ENCODE measurements around the gene UPK2. TPM values are rescaled to one million over a fixed set of nuclear protein-coding genes. Genes with fewer than 3 reads are reported as not detected.
"Not testable (repeated sequence)": the region's sequence is repeated elsewhere in the genome, so short reads cannot be mapped to it uniquely, and the experiment has no call there.

The UPK2 gene
- polyA plus RNA-seq, 4 donors, result 0.04 TPM; not detected in 3

- FAIRE-seq (no peak), DNase-seq (no peak)
- Histone ChIP-seq H3K9me3 (ENCODE audit: control insufficient read depth in 2 of 2, insufficient read depth in 1 of 2, low read depth in 1 of 2, low read length in 1 of 2) (no peaks in the 10 kb centered on the region), H3K36me3 (ENCODE audit: control insufficient read depth in 3 of 3, insufficient read depth in 2 of 3, low read depth in 1 of 3, low read length in 3 of 3) (no peaks in the 10 kb centered on the region), H3K27ac (ENCODE audit: low read depth in 1 of 3, low read length in 2 of 3) (no peak overlapping the region), H3K4me1 (ENCODE audit: control insufficient read depth in 3 of 3, insufficient read depth in 2 of 3, low read depth in 1 of 3, low read length in 2 of 3) (no peaks in the 10 kb centered on the region), H3K4me3 (ENCODE audit: low read depth in 1 of 3, low read length in 3 of 3) (no peak overlapping the region), H3K27me3 (ENCODE audit: control insufficient read depth in 3 of 3, insufficient read depth in 3 of 3, low read length in 3 of 3) (peaks cover 0 to 4% (median 0%) of the 10 kb centered on the region in 3 donors)
- 6 to 21% (median 13%) methylated on average over 2 of the region's 2 CpGs for WGBS, 3 donors
These were observed 9.0 kb upstream of the UPK2 start for GRCh38 chr11:118947091-118947490.

- Histone ChIP-seq H3K27me3 (ENCODE audit: control insufficient read depth in 3 of 3, insufficient read depth in 3 of 3, low read length in 3 of 3) (peaks cover 0 to 9% (median 0%) of the 10 kb centered on the region in 3 donors), H3K4me3 (ENCODE audit: low read depth in 1 of 3, low read length in 3 of 3) (no peak overlapping the region), H3K4me1 (ENCODE audit: control insufficient read depth in 3 of 3, insufficient read depth in 2 of 3, low read depth in 1 of 3, low read length in 2 of 3) (no peaks in the 10 kb centered on the region), H3K27ac (ENCODE audit: low read depth in 1 of 3, low read length in 2 of 3) (no peak overlapping the region), H3K9me3 (ENCODE audit: control insufficient read depth in 2 of 2, insufficient read depth in 1 of 2, low read depth in 1 of 2, low read length in 1 of 2) (no peaks in the 10 kb centered on the region), H3K36me3 (ENCODE audit: control insufficient read depth in 3 of 3, insufficient read depth in 2 of 3, low read depth in 1 of 3, low read length in 3 of 3) (no peaks in the 10 kb centered on the region)
- WGBS, 3 donors, result 63 to 73% (median 70%) methylated on average over 3 of the region's 3 CpGs
- FAIRE-seq (no peak), DNase-seq (no peak)
These were observed 8.1 kb upstream of the UPK2 start for GRCh38 chr11:118948000-118948399.

- FAIRE-seq (no peak), DNase-seq (no peak)
- peaks cover 0 to 14% (median 2%) of the 10 kb centered on the region in 3 donors for H3K27me3 ChIP-seq (ENCODE audit: control insufficient read depth in 3 of 3, insufficient read depth in 3 of 3, low read length in 3 of 3)
- no peaks in the 10 kb centered on the region for H3K9me3 ChIP-seq (ENCODE audit: control insufficient read depth in 2 of 2, insufficient read depth in 1 of 2, low read depth in 1 of 2, low read length in 1 of 2)
- WGBS, 3 donors, result 37 to 42% (median 41%) methylated on average over 6 of the region's 6 CpGs
- no peak overlapping the region for H3K27ac ChIP-seq (ENCODE audit: low read depth in 1 of 3, low read length in 2 of 3)
- H3K36me3 ChIP-seq (ENCODE audit: control insufficient read depth in 3 of 3, insufficient read depth in 2 of 3, low read depth in 1 of 3, low read length in 3 of 3), result no peaks in the 10 kb centered on the region
- no peak overlapping the region for H3K4me3 ChIP-seq (ENCODE audit: low read depth in 1 of 3, low read length in 3 of 3)
- H3K4me1 ChIP-seq (ENCODE audit: control insufficient read depth in 3 of 3, insufficient read depth in 2 of 3, low read depth in 1 of 3, low read length in 2 of 3), result no peaks in the 10 kb centered on the region
These were observed 2.8 kb upstream of the UPK2 start for GRCh38 chr11:118953265-118953664.

- peaks cover 0 to 14% (median 2%) of the 10 kb centered on the region in 3 donors for H3K27me3 ChIP-seq (ENCODE audit: control insufficient read depth in 3 of 3, insufficient read depth in 3 of 3, low read length in 3 of 3)
- H3K36me3 ChIP-seq (ENCODE audit: control insufficient read depth in 3 of 3, insufficient read depth in 2 of 3, low read depth in 1 of 3, low read length in 3 of 3); FAIRE-seq; H3K9me3 ChIP-seq (ENCODE audit: control insufficient read depth in 2 of 2, insufficient read depth in 1 of 2, low read depth in 1 of 2, low read length in 1 of 2); H3K4me3 ChIP-seq (ENCODE audit: low read depth in 1 of 3, low read length in 3 of 3); H3K4me1 ChIP-seq (ENCODE audit: control insufficient read depth in 3 of 3, insufficient read depth in 2 of 3, low read depth in 1 of 3, low read length in 2 of 3); H3K27ac ChIP-seq (ENCODE audit: low read depth in 1 of 3, low read length in 2 of 3); DNase-seq: not testable (repeated sequence)
- WGBS, 3 donors, result 65 to 77% (median 71%) methylated on average over 6 of the region's 6 CpGs
These were observed 2.1 kb upstream of the UPK2 start for GRCh38 chr11:118953976-118954375.

GRCh38 chr11:118956847-118957469, 860 bp downstream of the UPK2 start:
- DNase-seq (no peak), FAIRE-seq (no peak)
- Histone ChIP-seq H3K9me3 (ENCODE audit: control insufficient read depth in 2 of 2, insufficient read depth in 1 of 2, low read depth in 1 of 2, low read length in 1 of 2) (no peaks in the 10 kb centered on the region), H3K27ac (ENCODE audit: low read depth in 1 of 3, low read length in 2 of 3) (no peak overlapping the region), H3K4me1 (ENCODE audit: control insufficient read depth in 3 of 3, insufficient read depth in 2 of 3, low read depth in 1 of 3, low read length in 2 of 3) (no peaks in the 10 kb centered on the region), H3K4me3 (ENCODE audit: low read depth in 1 of 3, low read length in 3 of 3) (no peak overlapping the region), H3K27me3 (ENCODE audit: control insufficient read depth in 3 of 3, insufficient read depth in 3 of 3, low read length in 3 of 3) (peaks cover 0 to 18% (median 2%) of the 10 kb centered on the region in 3 donors), H3K36me3 (ENCODE audit: control insufficient read depth in 3 of 3, insufficient read depth in 2 of 3, low read depth in 1 of 3, low read length in 3 of 3) (no peaks in the 10 kb centered on the region)
- 52 to 57% (median 54%) methylated on average over 13 to 14 of the region's 14 CpGs for WGBS, 3 donors

- Histone ChIP-seq H3K27me3 (ENCODE audit: control insufficient read depth in 3 of 3, insufficient read depth in 3 of 3, low read length in 3 of 3) (peaks cover 0 to 14% (median 2%) of the 10 kb centered on the region in 3 donors), H3K4me1 (ENCODE audit: control insufficient read depth in 3 of 3, insufficient read depth in 2 of 3, low read depth in 1 of 3, low read length in 2 of 3) (no peaks in the 10 kb centered on the region), H3K4me3 (ENCODE audit: low read depth in 1 of 3, low read length in 3 of 3) (no peak overlapping the region), H3K9me3 (ENCODE audit: control insufficient read depth in 2 of 2, insufficient read depth in 1 of 2, low read depth in 1 of 2, low read length in 1 of 2) (no peaks in the 10 kb centered on the region), H3K36me3 (ENCODE audit: control insufficient read depth in 3 of 3, insufficient read depth in 2 of 3, low read depth in 1 of 3, low read length in 3 of 3) (no peaks in the 10 kb centered on the region), H3K27ac (ENCODE audit: low read depth in 1 of 3, low read length in 2 of 3) (no peak overlapping the region)
- 82 to 92% (median 85%) methylated on average over 11 of the region's 11 CpGs for WGBS, 3 donors
- DNase-seq, result no peak
- no peak for FAIRE-seq
These were observed 1.5 kb downstream of the UPK2 start for GRCh38 chr11:118957549-118957948.

GRCh38 chr11:118957968-118958367, 1.9 kb downstream of the UPK2 start:
- no peak overlapping the region for H3K4me3 ChIP-seq (ENCODE audit: low read depth in 1 of 3, low read length in 3 of 3)
- H3K36me3 ChIP-seq (ENCODE audit: control insufficient read depth in 3 of 3, insufficient read depth in 2 of 3, low read depth in 1 of 3, low read length in 3 of 3), result no peaks in the 10 kb centered on the region
- FAIRE-seq, result no peak
- DNase-seq, result no peak
- no peaks in the 10 kb centered on the region for H3K9me3 ChIP-seq (ENCODE audit: control insufficient read depth in 2 of 2, insufficient read depth in 1 of 2, low read depth in 1 of 2, low read length in 1 of 2)
- peaks cover 0 to 12% (median 2%) of the 10 kb centered on the region in 3 donors for H3K27me3 ChIP-seq (ENCODE audit: control insufficient read depth in 3 of 3, insufficient read depth in 3 of 3, low read length in 3 of 3)
- 93 to 98% (median 93%) methylated on average over 7 to 8 of the region's 8 CpGs for WGBS, 3 donors
- no peaks in the 10 kb centered on the region for H3K4me1 ChIP-seq (ENCODE audit: control insufficient read depth in 3 of 3, insufficient read depth in 2 of 3, low read depth in 1 of 3, low read length in 2 of 3)
- no peak overlapping the region for H3K27ac ChIP-seq (ENCODE audit: low read depth in 1 of 3, low read length in 2 of 3)

- peaks cover 0 to 7% (median 2%) of the 10 kb centered on the region in 3 donors for H3K27me3 ChIP-seq (ENCODE audit: control insufficient read depth in 3 of 3, insufficient read depth in 3 of 3, low read length in 3 of 3)
- WGBS, 3 donors, result 75 to 86% (median 76%) methylated on average over 2 of the region's 2 CpGs
- no peak for FAIRE-seq
These were observed 2.5 kb downstream of the UPK2 start for GRCh38 chr11:118958577-118958976.

GRCh38 chr11:118961189-118961588, 5.1 kb downstream of the UPK2 start:
- no peaks in the 10 kb centered on the region for H3K4me1 ChIP-seq (ENCODE audit: control insufficient read depth in 3 of 3, insufficient read depth in 2 of 3, low read depth in 1 of 3, low read length in 2 of 3)
- H3K27ac ChIP-seq (ENCODE audit: low read depth in 1 of 3, low read length in 2 of 3), result no peak overlapping the region
- DNase-seq (no peak), FAIRE-seq (no peak)
- peaks cover 0 to 3% (median 0%) of the 10 kb centered on the region in 3 donors for H3K27me3 ChIP-seq (ENCODE audit: control insufficient read depth in 3 of 3, insufficient read depth in 3 of 3, low read length in 3 of 3)
- no peaks in the 10 kb centered on the region for H3K36me3 ChIP-seq (ENCODE audit: control insufficient read depth in 3 of 3, insufficient read depth in 2 of 3, low read depth in 1 of 3, low read length in 3 of 3)
- WGBS, 3 donors, result 45 to 73% (median 71%) methylated on average over 5 of the region's 5 CpGs
- no peak overlapping the region for H3K4me3 ChIP-seq (ENCODE audit: low read depth in 1 of 3, low read length in 3 of 3)
- no peaks in the 10 kb centered on the region for H3K9me3 ChIP-seq (ENCODE audit: control insufficient read depth in 2 of 2, insufficient read depth in 1 of 2, low read depth in 1 of 2, low read length in 1 of 2)

More at GRCh38 chr11:118958577-118958976, 2.5 kb downstream of the UPK2 start:
- no peaks in the 10 kb centered on the region for H3K9me3 ChIP-seq (ENCODE audit: control insufficient read depth in 2 of 2, insufficient read depth in 1 of 2, low read depth in 1 of 2, low read length in 1 of 2)
- no peak overlapping the region for H3K4me3 ChIP-seq (ENCODE audit: low read depth in 1 of 3, low read length in 3 of 3)
- no peaks in the 10 kb centered on the region for H3K4me1 ChIP-seq (ENCODE audit: control insufficient read depth in 3 of 3, insufficient read depth in 2 of 3, low read depth in 1 of 3, low read length in 2 of 3)
- H3K27ac ChIP-seq (ENCODE audit: low read depth in 1 of 3, low read length in 2 of 3), result no peak overlapping the region
- DNase-seq, result no peak
- H3K36me3 ChIP-seq (ENCODE audit: control insufficient read depth in 3 of 3, insufficient read depth in 2 of 3, low read depth in 1 of 3, low read length in 3 of 3), result no peaks in the 10 kb centered on the region
